Activated naive CD4-positive, alpha-beta T cell treated with anti-CD3 and anti-CD28 coated beads, Interleukin-2, amount 10 ng/mL, durations not matched to agents 7 days and 5 days (primary cell): ENCODE results near the gene USP10.

Source experiments
- CTCF ChIA-PET: fragments of 350-600 bp; sonication (Branson Sonifier 250); formaldehyde crosslinking; loops from one replicate; lab custom pipeline; 2021; ENCODE audit warnings: antibody characterized with exemption; lab: Charles Lee
- DNase-seq: peaks from one replicate; pipeline ENCODE4 v3.0.0-alpha.2; 2020
- H3K27ac Mint-ChIP-seq: one replicate; pipeline ENCODE4 v1.8.0; 2021; ENCODE audit warnings: mild to moderate bottlenecking, moderate library complexity, mixed read lengths
- H3K27me3 Mint-ChIP-seq: one replicate; pipeline ENCODE4 v1.8.0; 2021; ENCODE audit warnings: mild to moderate bottlenecking, mixed read lengths
- H3K36me3 Mint-ChIP-seq: one replicate; pipeline ENCODE4 v1.8.0; 2021; ENCODE audit warnings: mixed read lengths
- H3K4me1 Mint-ChIP-seq: one replicate; pipeline ENCODE4 v1.8.0; 2021; ENCODE audit warnings: mixed read lengths
- H3K4me3 Mint-ChIP-seq: one replicate; pipeline ENCODE4 v1.8.0; 2021; ENCODE audit warnings: mild to moderate bottlenecking, moderate library complexity, mixed read lengths
- H3K9me3 Mint-ChIP-seq: one replicate; pipeline ENCODE4 v1.8.0; 2021; ENCODE audit warnings: mixed read lengths

USP10 gene

DNA sequence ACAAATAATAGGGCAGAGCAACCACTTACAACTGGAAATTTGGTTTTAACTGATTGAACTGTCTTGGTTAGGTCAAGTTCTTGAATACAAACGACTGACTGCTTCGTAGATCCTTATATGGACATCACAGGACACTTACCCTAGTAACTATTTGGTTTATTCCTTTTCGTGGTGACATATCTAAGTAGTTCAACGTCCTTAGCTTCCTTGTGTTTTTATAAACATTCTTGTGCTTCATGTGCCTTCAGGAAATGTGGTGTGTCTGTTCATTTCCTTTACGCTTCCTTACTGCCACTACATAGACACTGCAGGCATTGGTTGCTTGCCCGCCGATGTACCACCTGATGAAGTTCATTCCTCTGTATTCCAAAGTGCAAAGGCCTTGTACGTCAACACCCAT lies 59.3 kb downstream of the USP10 start:
- no peak for DNase-seq
- H3K4me1 Mint-ChIP-seq: peaks cover 58% of the 10 kb centered on the region

GRCh38 chr16:84759906-84760305 lies 60.1 kb downstream of the USP10 start:
- H3K4me1 Mint-ChIP-seq: peaks cover 57% of the 10 kb centered on the region

More for the DNA sequence above, 59.3 kb downstream of the USP10 start:
- H3K27ac Mint-ChIP-seq: peak overlapping the region; percentile 72
- H3K4me3 Mint-ChIP-seq: peak overlapping the region; percentile 16
- CTCF ChIA-PET: interaction anchor here (0.7 to 11.9 kb wide), 6 partner anchors 10 to 502 kb away, joined by 3 to 173 read pairs (median 3); no protein-coding TSS in a partner anchor
- H3K36me3 Mint-ChIP-seq: peaks cover 51% of the 10 kb centered on the region
- H3K9me3 Mint-ChIP-seq: no peaks in the 10 kb centered on the region
- H3K27me3 Mint-ChIP-seq: no peaks in the 10 kb centered on the region

DNA sequence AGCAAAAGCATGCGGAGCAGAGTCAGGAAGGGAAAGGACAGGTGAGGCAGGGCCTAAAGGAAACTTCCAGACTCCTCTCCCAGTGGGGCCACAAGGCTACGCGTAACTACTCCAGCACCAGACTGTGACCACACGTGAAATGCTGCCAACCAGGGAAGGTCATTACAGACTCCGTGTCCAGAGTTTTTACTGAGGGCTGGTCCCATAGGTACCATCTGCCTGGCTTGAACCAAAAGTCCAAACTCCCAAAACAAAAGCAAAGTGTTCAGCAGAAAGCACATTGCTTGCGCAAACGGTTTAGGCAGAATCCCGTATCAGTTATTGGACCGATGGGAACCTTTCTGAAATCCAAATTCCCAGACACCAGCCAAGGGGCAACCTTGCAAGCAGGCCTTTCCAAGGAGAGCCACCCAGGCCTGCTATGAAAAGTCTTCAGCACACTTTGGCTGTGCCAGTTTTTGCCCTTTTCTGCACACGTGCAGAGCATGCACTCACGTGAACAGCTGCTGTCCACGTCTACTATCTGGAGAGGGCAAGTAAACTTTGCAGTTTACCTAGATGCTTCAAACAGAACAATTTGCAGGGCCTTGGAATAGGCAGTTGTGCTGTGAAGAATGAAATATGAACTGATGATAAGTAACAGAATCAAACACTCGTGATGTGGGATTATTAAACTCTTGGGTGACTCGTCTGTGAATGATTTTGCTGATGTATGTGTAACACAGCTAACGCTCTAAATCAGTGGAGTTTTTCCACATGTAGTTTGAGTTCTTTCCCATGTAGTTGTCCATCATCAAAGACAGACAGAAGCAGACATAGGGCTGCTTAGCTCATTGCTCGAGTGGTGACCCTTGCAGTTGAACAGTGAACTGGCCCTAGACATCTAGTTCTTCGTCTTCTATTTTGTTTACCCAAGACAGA lies 61.9 kb downstream of the USP10 start:
- Mint-ChIP-seq H3K27ac (peak overlapping the region; percentile 39), H3K36me3 (peaks cover 71% of the 10 kb centered on the region), H3K27me3 (no peaks in the 10 kb centered on the region), H3K4me1 (peaks cover 65% of the 10 kb centered on the region), H3K4me3 (no peak overlapping the region), H3K9me3 (no peaks in the 10 kb centered on the region)
- no peak for DNase-seq
- CTCF ChIA-PET: interaction anchor here (0.7 to 11.9 kb wide), 3 partner anchors 8 to 191 kb away, joined by 3 to 173 read pairs (median 32); no protein-coding TSS in a partner anchor

More at GRCh38 chr16:84759906-84760305, 60.1 kb downstream of the USP10 start:
- DNase-seq: no peak
- Mint-ChIP-seq H3K4me3 (no peak overlapping the region), H3K36me3 (peaks cover 59% of the 10 kb centered on the region), H3K9me3 (no peaks in the 10 kb centered on the region), H3K27ac (no peak overlapping the region), H3K27me3 (no peaks in the 10 kb centered on the region)
- CTCF ChIA-PET: interaction anchor here (0.7 to 11.9 kb wide), 3 partner anchors 9 to 213 kb away, joined by 3 to 173 read pairs (median 3); no protein-coding TSS in a partner anchor

- H3K27ac Mint-ChIP-seq: no peak overlapping the region
- H3K9me3 Mint-ChIP-seq: no peaks in the 10 kb centered on the region
- no peak overlapping the region for H3K4me3 Mint-ChIP-seq
Measured at GRCh38 chr16:84763164-84763563, 63.4 kb downstream of the USP10 start.

DNA sequence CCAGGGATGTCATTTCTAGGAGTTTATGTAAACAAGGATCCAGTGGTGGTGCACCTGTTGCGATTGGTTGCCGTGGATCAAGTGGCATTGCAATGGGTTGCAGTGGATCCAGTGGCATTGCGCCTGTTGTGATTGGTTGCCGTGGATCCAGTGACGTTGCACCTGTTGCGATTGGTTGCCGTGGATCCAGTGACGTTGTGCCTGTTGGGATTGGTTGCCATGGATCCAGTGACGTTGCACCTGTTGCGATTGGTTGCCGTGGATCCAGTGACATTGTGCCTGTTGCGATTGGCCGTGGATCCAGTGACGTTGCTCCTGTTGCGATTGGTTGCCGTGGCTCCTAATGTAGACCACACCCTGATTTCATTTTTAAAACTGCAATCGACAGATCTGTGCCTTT lies 63.8 kb downstream of the USP10 start:
- peaks cover 68% of the 10 kb centered on the region for H3K4me1 Mint-ChIP-seq

More at GRCh38 chr16:84763164-84763563, 63.4 kb downstream of the USP10 start:
- CTCF ChIA-PET: interaction anchor here (5.1 kb wide), 1 partner anchor 9 kb away, joined by 32 read pairs; no protein-coding TSS in a partner anchor
- H3K27me3 Mint-ChIP-seq: no peaks in the 10 kb centered on the region
- DNase-seq: no peak
- peaks cover 80% of the 10 kb centered on the region for H3K36me3 Mint-ChIP-seq
- H3K4me1 Mint-ChIP-seq: peaks cover 68% of the 10 kb centered on the region

DNA sequence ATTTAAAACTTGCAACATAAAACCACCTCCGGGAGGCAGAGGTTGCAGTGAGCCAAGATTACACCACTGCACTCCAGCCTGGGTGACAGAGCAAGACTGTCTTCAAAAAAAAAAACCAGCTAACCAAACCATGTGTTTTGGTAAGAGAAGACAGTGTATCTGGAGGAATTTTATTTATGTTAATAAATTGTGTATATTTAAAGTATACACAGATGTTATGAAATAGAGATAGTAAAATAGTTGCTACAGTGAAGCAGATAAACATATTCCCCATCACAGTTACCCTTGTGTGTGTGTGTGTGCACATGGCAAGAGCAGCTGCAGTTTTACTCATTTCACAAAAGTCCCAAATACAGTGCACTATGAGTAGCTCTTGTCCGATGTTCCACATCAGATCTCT lies 65.2 kb downstream of the USP10 start:
- CTCF ChIA-PET: interaction anchor here (5.1 kb wide), 1 partner anchor 11 kb away, joined by 32 read pairs; no protein-coding TSS in a partner anchor
- Mint-ChIP-seq H3K4me1 (peaks cover 68% of the 10 kb centered on the region), H3K27me3 (no peaks in the 10 kb centered on the region), H3K36me3 (peaks cover 85% of the 10 kb centered on the region), H3K9me3 (no peaks in the 10 kb centered on the region), H3K27ac (peak overlapping the region; percentile 93), H3K4me3 (no peak overlapping the region)
- DNase-seq: no peak

More for the DNA sequence above, 63.8 kb downstream of the USP10 start:
- no peaks in the 10 kb centered on the region for H3K9me3 Mint-ChIP-seq
- H3K36me3 Mint-ChIP-seq: peaks cover 81% of the 10 kb centered on the region
- no peaks in the 10 kb centered on the region for H3K27me3 Mint-ChIP-seq
- no peak overlapping the region for H3K27ac Mint-ChIP-seq
- no peak for DNase-seq
- no peak overlapping the region for H3K4me3 Mint-ChIP-seq
- CTCF ChIA-PET: interaction anchor here (5.1 kb wide), 1 partner anchor 10 kb away, joined by 32 read pairs; no protein-coding TSS in a partner anchor

DNA sequence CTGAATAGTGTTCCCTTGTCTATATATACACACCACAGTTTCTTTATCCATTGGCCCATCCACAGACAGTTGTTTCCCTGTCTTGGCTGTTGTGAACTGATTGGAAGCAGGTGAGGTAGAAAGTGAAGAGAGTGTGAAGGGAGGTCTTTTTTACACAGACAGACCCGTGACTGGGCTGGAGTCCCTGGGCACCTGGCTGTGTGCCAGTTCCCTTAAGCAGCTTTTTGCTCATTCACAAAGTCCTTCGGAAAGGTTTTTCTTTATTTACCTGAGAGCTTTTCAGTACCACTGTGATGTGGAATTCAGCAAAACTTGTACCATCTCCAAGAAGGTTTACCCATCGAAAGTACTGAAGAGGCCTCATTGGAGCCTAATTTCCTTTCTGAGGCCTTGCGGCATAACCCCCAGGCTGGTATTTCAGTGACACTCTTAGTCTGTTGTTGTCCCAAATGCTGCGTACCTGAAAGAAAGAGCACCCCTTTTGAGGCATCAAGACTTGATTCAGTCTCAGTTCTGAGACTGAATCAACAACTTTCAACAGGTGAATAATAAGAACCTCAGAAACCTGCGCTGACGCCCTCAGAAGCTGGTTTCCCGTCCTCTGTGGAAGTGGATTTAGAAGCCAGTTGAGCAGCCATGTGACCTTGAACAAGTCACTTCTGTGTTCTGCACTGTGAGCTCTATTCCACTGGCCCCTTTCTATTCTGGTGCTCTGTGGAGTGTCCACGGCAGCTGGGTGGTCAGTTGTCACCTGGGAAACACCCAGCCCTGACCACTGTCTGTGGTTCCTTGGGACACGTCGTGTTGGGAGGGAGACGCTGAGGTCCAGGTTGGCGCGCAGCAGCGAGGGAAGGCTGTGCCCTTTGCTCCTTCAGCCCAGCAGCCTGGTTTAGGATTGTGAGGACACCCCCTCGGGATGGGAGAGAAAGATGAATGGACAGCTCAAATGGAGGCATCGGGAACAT lies 66.1 kb downstream of the USP10 start:
- peaks cover 63% of the 10 kb centered on the region for H3K4me1 Mint-ChIP-seq
- H3K27ac Mint-ChIP-seq: peak overlapping the region; percentile 93
- no peaks in the 10 kb centered on the region for H3K9me3 Mint-ChIP-seq
- peak overlapping the region; percentile 15 for H3K4me3 Mint-ChIP-seq
- DNase-seq: peak; percentile 48
- no peaks in the 10 kb centered on the region for H3K27me3 Mint-ChIP-seq
- peaks cover 81% of the 10 kb centered on the region for H3K36me3 Mint-ChIP-seq
- CTCF ChIA-PET: interaction anchor here (5.1 kb wide), 1 partner anchor 12 kb away, joined by 32 read pairs; no protein-coding TSS in a partner anchor

DNA sequence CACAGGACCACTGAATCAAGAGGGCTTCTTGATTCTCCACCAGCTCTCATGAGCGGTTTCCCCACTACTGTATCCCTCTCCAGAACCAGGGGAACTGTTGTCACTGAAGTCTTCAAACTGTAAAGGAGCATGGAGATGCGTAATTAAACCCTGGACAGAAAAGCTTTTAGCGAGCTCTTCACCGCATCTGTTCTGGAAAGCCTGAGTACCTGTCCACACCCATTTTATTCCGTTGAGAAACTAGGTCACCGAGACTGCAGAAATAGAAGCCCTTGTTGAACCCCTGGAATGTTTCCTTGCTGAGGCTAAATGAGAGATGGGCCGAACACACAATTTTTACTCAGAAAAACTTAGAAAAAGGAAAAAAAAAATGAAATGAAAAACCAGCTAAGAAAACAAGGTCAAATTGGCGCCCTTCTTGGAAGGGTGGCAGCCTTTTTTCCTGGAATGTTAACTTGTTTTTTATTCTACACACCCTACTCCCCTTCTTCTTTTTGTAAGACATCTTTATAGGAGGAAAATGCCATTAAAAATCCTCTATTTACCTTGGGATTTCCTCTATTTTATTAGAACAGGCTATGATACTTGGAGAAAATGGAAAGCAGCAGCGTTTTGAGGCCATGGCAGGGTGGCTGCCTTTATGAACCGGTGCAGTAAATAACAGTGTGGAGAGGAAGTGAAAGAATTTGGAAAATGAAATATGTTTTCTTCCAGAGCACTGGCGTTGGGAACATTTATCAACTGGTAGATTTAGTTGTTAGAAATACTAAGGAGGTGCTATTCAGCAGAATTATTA lies 67.4 kb downstream of the USP10 start:
- no peak for DNase-seq
- CTCF ChIA-PET: interaction anchor here (5.1 kb wide), 1 partner anchor 13 kb away, joined by 32 read pairs; no protein-coding TSS in a partner anchor
- H3K27me3 Mint-ChIP-seq: no peaks in the 10 kb centered on the region
- H3K4me1 Mint-ChIP-seq: peaks cover 61% of the 10 kb centered on the region
- peaks cover 73% of the 10 kb centered on the region for H3K36me3 Mint-ChIP-seq
- H3K4me3 Mint-ChIP-seq: peak overlapping the region; percentile 64
- H3K27ac Mint-ChIP-seq: peak overlapping the region; percentile 93
- no peaks in the 10 kb centered on the region for H3K9me3 Mint-ChIP-seq

DNA sequence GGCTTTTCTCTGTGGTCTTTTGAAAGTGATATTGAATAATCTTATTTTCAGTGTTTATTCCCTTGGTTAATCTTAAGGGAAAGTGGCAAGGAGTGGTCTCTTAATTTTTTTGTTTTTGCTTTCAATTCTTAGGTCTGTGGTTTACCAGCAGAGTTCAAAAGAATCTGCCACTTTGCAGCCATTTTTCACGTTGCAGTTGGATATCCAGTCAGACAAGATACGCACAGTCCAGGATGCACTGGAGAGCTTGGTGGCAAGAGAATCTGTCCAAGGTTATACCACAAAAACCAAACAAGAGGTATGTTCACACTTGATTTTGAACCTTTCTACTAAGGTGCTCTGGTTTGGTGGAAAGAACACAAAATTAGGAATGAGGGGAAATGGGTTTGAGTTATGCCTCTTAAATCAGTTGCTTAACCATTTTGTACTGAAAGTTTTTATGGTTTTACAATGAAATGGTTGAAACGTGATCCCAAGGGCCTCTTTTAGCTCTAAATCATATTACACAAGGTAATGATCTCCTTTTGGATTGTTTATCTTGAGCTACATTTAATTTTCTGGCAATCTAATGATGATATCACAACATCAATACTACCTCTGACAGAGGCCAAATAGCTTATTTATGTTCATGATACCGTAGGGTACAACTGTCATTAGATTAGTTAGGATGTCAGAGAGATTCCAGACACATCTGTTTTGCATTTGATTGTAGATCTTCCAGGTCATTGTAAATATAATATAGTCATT lies 68.4 kb downstream of the USP10 start:
- H3K4me3 Mint-ChIP-seq: peak overlapping the region; percentile 64
- peaks cover 61% of the 10 kb centered on the region for H3K4me1 Mint-ChIP-seq

DNA sequence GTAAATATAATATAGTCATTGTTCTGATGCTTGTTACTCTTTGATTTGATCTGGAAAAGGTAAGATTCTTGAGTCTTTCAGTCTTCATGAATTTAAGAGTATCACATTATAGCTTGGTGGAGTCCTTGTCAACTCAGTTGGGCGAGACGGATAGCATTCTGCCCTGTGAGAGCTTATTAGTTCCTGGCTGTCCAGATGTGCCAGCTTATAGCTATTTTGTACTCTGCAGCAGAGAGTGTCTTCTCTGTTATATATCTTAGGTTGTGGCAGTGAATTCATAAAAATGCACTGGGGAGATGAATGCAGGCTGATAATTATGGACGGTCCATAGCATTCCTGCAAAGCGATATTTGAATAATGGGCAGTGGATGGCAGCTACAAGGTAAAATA lies 69.0 kb downstream of the USP10 start:
- no peaks in the 10 kb centered on the region for H3K9me3 Mint-ChIP-seq
- no peak for DNase-seq
- no peaks in the 10 kb centered on the region for H3K27me3 Mint-ChIP-seq
- peak overlapping the region; percentile 64 for H3K4me3 Mint-ChIP-seq
- CTCF ChIA-PET: interaction anchor here (0.7 to 1.5 kb wide), 5 partner anchors 9 to 202 kb away, joined by 3 read pairs; no protein-coding TSS in a partner anchor
- H3K4me1 Mint-ChIP-seq: peaks cover 60% of the 10 kb centered on the region
- H3K36me3 Mint-ChIP-seq: peaks cover 76% of the 10 kb centered on the region
- peak overlapping the region; percentile 61 for H3K27ac Mint-ChIP-seq

More for the DNA sequence above, 68.4 kb downstream of the USP10 start:
- peak overlapping the region; percentile 93 for H3K27ac Mint-ChIP-seq
- DNase-seq: peak; percentile 52
- no peaks in the 10 kb centered on the region for H3K27me3 Mint-ChIP-seq
- H3K36me3 Mint-ChIP-seq: peaks cover 76% of the 10 kb centered on the region
- CTCF ChIA-PET: interaction anchor here (0.7 to 1.5 kb wide), 3 partner anchors 13 to 203 kb away, joined by 3 read pairs; no protein-coding TSS in a partner anchor
- H3K9me3 Mint-ChIP-seq: no peaks in the 10 kb centered on the region

DNA sequence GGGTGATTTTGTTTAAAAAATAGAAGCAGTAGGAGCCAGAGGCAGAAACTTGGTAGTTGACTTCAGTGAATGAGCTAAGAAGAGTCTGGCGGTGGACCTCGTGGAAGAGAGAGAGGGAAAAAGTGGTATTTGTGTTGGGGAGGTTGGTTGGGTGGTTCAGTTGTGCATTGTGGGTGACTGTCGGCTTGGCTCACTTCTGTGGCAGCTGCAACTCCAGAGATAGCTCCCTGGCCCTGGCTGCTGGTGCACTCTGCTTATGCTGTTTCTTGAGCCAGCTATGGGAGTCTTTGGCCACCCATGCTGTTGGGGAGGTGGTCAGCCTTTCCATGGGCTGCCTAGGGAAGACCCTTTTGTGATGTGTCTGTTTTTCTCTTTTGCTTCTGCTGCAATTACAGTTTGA lies 69.6 kb downstream of the USP10 start:
- Mint-ChIP-seq H3K4me3 (peak overlapping the region; percentile 64), H3K9me3 (no peaks in the 10 kb centered on the region), H3K27ac (peak overlapping the region; percentile 61), H3K4me1 (peaks cover 55% of the 10 kb centered on the region), H3K27me3 (no peaks in the 10 kb centered on the region), H3K36me3 (peaks cover 71% of the 10 kb centered on the region)
- CTCF ChIA-PET: interaction anchor here (0.7 to 1.5 kb wide), 3 partner anchors 10 to 15 kb away, joined by 3 read pairs; no protein-coding TSS in a partner anchor
- no peak for DNase-seq

DNA sequence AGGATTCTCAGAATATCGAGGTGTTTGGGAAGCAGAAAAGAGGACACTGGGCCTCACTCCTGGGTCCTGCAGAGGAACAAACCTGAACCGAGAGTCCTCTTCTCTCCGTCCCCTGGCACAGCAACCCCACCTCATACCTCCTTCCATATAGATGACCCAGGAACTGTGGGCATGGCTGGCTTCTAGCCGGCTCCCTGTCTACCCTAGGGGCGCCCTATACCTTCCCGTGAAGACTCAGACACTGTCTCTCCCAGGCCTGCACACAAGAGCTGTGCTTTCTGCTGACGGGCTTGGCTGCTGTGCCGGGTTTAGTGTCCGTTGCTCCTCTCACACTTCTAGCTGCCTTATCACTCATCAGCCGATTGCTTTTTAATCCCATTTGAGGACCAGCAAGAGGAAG lies 73.5 kb downstream of the USP10 start:
- Mint-ChIP-seq H3K36me3 (peaks cover 56% of the 10 kb centered on the region), H3K4me1 (peaks cover 18% of the 10 kb centered on the region), H3K27me3 (no peaks in the 10 kb centered on the region), H3K27ac (no peak overlapping the region), H3K4me3 (no peak overlapping the region), H3K9me3 (no peaks in the 10 kb centered on the region)
- CTCF ChIA-PET: no interaction called here
- no peak for DNase-seq
